ENCODE results near the gene SLC24A3. TPM values are rescaled to one million over a fixed set of nuclear protein-coding genes. Genes with fewer than 3 reads are reported as not detected.

SLC24A3 gene
- polyA plus RNA-seq, 1 donor (not counting 4 experiments of a cell fraction or from before 2014, with no cell fraction given): 0.17 TPM

GRCh38 chr20:19739351-19739750 lies 526.9 kb downstream of the SLC24A3 start:
- peaks cover 25% of the 10 kb centered on the region for H3K4me1 ChIP-seq (ENCODE audit: control insufficient read depth, extremely low read depth, insufficient read depth, low read length)
- no peak overlapping the region for H3K4me2 ChIP-seq (ENCODE audit: control insufficient read depth, extremely low read depth, insufficient read depth, low read depth, low read length)
- H4K20me1 ChIP-seq (ENCODE audit: control insufficient read depth, extremely low read depth, insufficient read depth, low read length): no peaks in the 10 kb centered on the region
- no peaks in the 10 kb centered on the region for H3K27me3 ChIP-seq (ENCODE audit: control insufficient read depth, extremely low read depth, insufficient read depth, low read length)
- no peaks in the 10 kb centered on the region for H3K9me1 ChIP-seq (ENCODE audit: control insufficient read depth, extremely low read depth, insufficient read depth, low read length)
- H3K27ac ChIP-seq (ENCODE audit: control insufficient read depth, insufficient read depth, low read length): no peak overlapping the region
- no peaks in the 10 kb centered on the region for H3K36me3 ChIP-seq (ENCODE audit: control insufficient read depth in 2 of 2, extremely low read depth in 1 of 2, insufficient read depth in 2 of 2, low read length in 2 of 2)
- H3K9me3 ChIP-seq (ENCODE audit: control insufficient read depth, low read depth, low read length): no peaks in the 10 kb centered on the region
- dilution Hi-C loops (cut with MboI; ENCODE audit: extremely low pct_ligation_motif_present, low sequenced_read_pairs): no loop called here
- no peak overlapping the region for H3K4me3 ChIP-seq (ENCODE audit: control insufficient read depth in 2 of 3, extremely low read depth in 1 of 3, insufficient read depth in 2 of 3, low read depth in 1 of 3, low read length in 3 of 3)
- H2AFZ ChIP-seq (ENCODE audit: control insufficient read depth, low read length): no peak overlapping the region
- no peaks in the 10 kb centered on the region for H3K79me2 ChIP-seq (ENCODE audit: control insufficient read depth, insufficient read depth, low read length)
- no peak overlapping the region for H3K9ac ChIP-seq (ENCODE audit: control insufficient read depth, extremely low read depth, insufficient read depth, low read length)
- no peak for TF ChIP-seq EZH2 (IDR thresholded peaks at IDR 0.05; ENCODE audit: low read length)
- TF ChIP-seq, protein P1, sequence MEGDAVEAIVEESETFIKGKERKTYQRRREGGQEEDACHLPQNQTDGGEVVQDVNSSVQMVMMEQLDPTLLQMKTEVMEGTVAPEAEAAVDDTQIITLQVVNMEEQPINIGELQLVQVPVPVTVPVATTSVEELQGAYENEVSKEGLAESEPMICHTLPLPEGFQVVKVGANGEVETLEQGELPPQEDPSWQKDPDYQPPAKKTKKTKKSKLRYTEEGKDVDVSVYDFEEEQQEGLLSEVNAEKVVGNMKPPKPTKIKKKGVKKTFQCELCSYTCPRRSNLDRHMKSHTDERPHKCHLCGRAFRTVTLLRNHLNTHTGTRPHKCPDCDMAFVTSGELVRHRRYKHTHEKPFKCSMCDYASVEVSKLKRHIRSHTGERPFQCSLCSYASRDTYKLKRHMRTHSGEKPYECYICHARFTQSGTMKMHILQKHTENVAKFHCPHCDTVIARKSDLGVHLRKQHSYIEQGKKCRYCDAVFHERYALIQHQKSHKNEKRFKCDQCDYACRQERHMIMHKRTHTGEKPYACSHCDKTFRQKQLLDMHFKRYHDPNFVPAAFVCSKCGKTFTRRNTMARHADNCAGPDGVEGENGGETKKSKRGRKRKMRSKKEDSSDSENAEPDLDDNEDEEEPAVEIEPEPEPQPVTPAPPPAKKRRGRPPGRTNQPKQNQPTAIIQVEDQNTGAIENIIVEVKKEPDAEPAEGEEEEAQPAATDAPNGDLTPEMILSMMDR (optimal IDR thresholded peaks at IDR 0.05 in 1 of 3, IDR thresholded peaks at IDR 0.05 in 1 of 3, conservative IDR thresholded peaks at IDR 0.05 in 1 of 3; ENCODE audit: extremely low read depth in 1 of 3, insufficient read depth in 2 of 3, low read length in 3 of 3): no peak
- DNase-seq (ENCODE audit: low read depth, low spot score) (no peak), FAIRE-seq (no peak)

DNA sequence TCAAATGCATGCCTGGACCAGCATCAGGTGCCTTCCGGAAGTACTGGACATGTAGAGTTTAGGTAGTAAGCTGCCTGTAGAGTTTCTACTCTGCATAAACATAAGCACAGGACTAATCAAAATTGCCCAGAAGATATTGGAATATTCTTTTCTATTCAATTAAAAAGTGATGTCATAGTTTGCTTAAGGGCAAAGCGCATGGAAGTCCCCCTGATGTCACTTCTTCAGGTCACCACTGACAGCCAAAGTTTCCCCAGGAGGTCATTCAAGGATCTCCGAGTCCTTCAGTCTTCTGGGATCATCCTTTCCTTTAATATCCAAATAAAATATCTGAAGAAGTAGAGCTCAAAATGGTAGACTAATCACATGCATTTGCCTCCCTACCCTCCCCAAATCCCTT lies 528.1 kb downstream of the SLC24A3 start:
- dilution Hi-C loops (cut with MboI; ENCODE audit: extremely low pct_ligation_motif_present, low sequenced_read_pairs): no loop called here
- Histone ChIP-seq H3K4me2 (ENCODE audit: control insufficient read depth, extremely low read depth, insufficient read depth, low read depth, low read length) (no peak overlapping the region), H2AFZ (ENCODE audit: control insufficient read depth, low read length) (no peak overlapping the region), H3K9me1 (ENCODE audit: control insufficient read depth, extremely low read depth, insufficient read depth, low read length) (no peaks in the 10 kb centered on the region), H3K4me1 (ENCODE audit: control insufficient read depth, extremely low read depth, insufficient read depth, low read length) (peaks cover 18% of the 10 kb centered on the region), H3K4me3 (ENCODE audit: control insufficient read depth in 2 of 3, extremely low read depth in 1 of 3, insufficient read depth in 2 of 3, low read depth in 1 of 3, low read length in 3 of 3) (no peak overlapping the region), H3K9me3 (ENCODE audit: control insufficient read depth, low read depth, low read length) (no peaks in the 10 kb centered on the region), H3K9ac (ENCODE audit: control insufficient read depth, extremely low read depth, insufficient read depth, low read length) (no peak overlapping the region), H3K36me3 (ENCODE audit: control insufficient read depth in 2 of 2, extremely low read depth in 1 of 2, insufficient read depth in 2 of 2, low read length in 2 of 2) (no peaks in the 10 kb centered on the region), H3K79me2 (ENCODE audit: control insufficient read depth, insufficient read depth, low read length) (no peaks in the 10 kb centered on the region), H3K27ac (ENCODE audit: control insufficient read depth, insufficient read depth, low read length) (no peak overlapping the region), H3K27me3 (ENCODE audit: control insufficient read depth, extremely low read depth, insufficient read depth, low read length) (no peaks in the 10 kb centered on the region), H4K20me1 (ENCODE audit: control insufficient read depth, extremely low read depth, insufficient read depth, low read length) (no peaks in the 10 kb centered on the region)
- no peak for FAIRE-seq
- DNase-seq (ENCODE audit: low read depth, low spot score): no peak
- TF ChIP-seq, protein P1 (optimal IDR thresholded peaks at IDR 0.05 in 1 of 3, IDR thresholded peaks at IDR 0.05 in 1 of 3, conservative IDR thresholded peaks at IDR 0.05 in 1 of 3; ENCODE audit: extremely low read depth in 1 of 3, insufficient read depth in 2 of 3, low read length in 3 of 3): no peak
- TF ChIP-seq EZH2 (IDR thresholded peaks at IDR 0.05; ENCODE audit: low read length): no peak
